ENCODE results near the gene PLS3.

PLS3 gene

DNA sequence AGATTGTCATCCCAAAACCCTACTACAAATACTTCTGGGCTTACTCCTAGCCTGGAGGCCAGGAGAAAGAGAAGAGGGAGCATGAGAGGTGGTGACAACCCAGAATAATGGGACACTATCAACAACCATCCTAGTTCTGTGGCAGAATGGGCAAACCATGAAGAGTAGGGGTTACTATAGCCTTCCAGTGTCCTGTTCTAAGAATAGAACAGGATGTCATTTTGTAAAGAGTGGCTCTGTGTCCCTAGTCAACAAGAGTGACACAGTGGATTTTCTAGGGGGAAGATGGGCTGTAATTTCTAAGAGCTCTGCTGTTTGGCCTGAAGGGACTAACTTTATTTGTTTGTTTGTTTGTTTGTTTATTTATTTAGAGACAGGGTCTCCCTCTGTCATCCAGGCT, 136.0 kb downstream of the PLS3 start:
- no peak for DNase-seq

DNA sequence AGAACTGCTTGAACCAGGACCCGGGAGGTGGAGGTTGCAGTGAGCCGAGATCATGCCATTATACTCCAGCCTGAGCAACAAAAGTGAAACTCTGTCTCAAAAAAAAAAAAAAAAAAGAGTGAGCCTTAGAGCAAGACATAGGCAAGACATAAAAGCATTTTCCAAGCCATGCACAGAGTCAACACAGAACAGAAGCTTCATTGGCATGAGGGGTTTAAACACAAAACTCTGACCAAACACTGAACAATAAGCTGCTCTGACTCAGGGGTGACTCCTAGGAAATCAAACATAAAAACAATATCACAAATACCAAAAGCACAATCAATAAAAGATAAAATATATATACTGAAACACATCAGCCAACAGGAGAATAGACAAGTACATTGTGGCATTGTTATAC, 136.8 kb downstream of the PLS3 start:
- no peak for DNase-seq
